HCT116 (cell line): ENCODE results near the gene C13orf46. TPM values are rescaled to one million over a fixed set of nuclear protein-coding genes. Genes with fewer than 3 reads are reported as not detected.

Source experiments
- ATAC-seq: fragments of 200-7000 bp; cut with Tn5 transposase; 2 replicates; pipeline ENCODE4 v1.9.1; 2020; ENCODE audit warnings: mild to moderate bottlenecking, moderate library complexity
- BruUV-seq: library from RNA; stranded (reverse); fragments of 400-500 nt; replicated peaks from 2 replicates; lab custom pipeline; 2021; lab: Mats Ljungman, UMichigan
- CTCF ChIA-PET: fragments of 300-600 bp; sonication (Branson Sonifier 250); formaldehyde crosslinking; loops from one replicate; lab custom pipeline; 2021; ENCODE audit warnings: antibody characterized with exemption; lab: Charles Lee
- POLR2A ChIA-PET: fragments of 300-600, 350-600 bp; sonication (Branson Sonifier 250); formaldehyde crosslinking; loops from one replicate; lab custom pipeline; 2021; ENCODE audit warnings: antibody characterized with exemption; lab: Charles Lee
- RAD21 ChIA-PET, 2 experiments: fragments of 300-600 bp; sonication (Branson Sonifier 250); formaldehyde crosslinking; loops; one replicate each; lab custom pipeline; 2023; ENCODE audit warnings: low total read pairs in 2 of 2; ENCODE audit not compliant: uncharacterized antibody in 2 of 2, unreplicated experiment in 2 of 2, low non-redundant PET in 1 of 2; lab: Charles Lee
- DNase-seq: peaks from one replicate; pipeline ENCODE4 v3.0.0-alpha.2; 2010; ENCODE audit warnings: low read depth, low spot score
- H2AFZ ChIP-seq: fragments of 200-600 bp; shearing (Covaris generic), sonication (generic); 2 replicates; pipeline ENCODE4 v1.6.1; 2017; ENCODE audit warnings: low read depth, mixed run types, mixed read lengths, antibody characterized with exemption, low read length; ENCODE audit not compliant: poor library complexity, severe bottlenecking
- H3K27ac ChIP-seq: 2 replicates; pipeline ENCODE4 v1.5.1; 2012; ENCODE audit warnings: low read depth, low read length
- H3K27me3 ChIP-seq: fragments of 200-600 bp; sonication (generic); 2 replicates; pipeline ENCODE4 v1.6.1; 2016; ENCODE audit warnings: mixed run types, low read length, mixed read lengths; ENCODE audit not compliant: insufficient read depth
- H3K36me3 ChIP-seq, 2 experiments: fragments of 200-500 bp in 1 of 2; fragments of 200-600 bp in 1 of 2; sonication (Bioruptor generic) in 1 of 2; sonication (generic) in 1 of 2; 2 replicates each; pipeline versions ENCODE4 v1.5.1 to v1.6.1; 2014 to 2016; ENCODE audit warnings: low read length in 2 of 2, inconsistent platforms in 1 of 2, mixed read lengths in 1 of 2, mixed run types in 1 of 2; ENCODE audit not compliant: insufficient read depth in 2 of 2, control insufficient read depth in 1 of 2
- H3K4me1 ChIP-seq, 2 experiments: fragments of 200-600 bp in 1 of 2; sonication (generic) in 1 of 2; 2 replicates each; pipeline versions ENCODE4 v1.5.1 to v1.6.1; 2012 to 2017; ENCODE audit warnings: low read length in 2 of 2, inconsistent platforms in 1 of 2, mild to moderate bottlenecking in 1 of 2, mixed read lengths in 1 of 2, mixed run types in 1 of 2, moderate library complexity in 1 of 2; ENCODE audit not compliant: insufficient read depth in 2 of 2, control insufficient read depth in 1 of 2
- H3K4me2 ChIP-seq: fragments of 200-600 bp; sonication (generic); 2 replicates; pipeline ENCODE4 v1.6.1; 2017; ENCODE audit warnings: mixed run types, low read length, mixed read lengths
- H3K4me3 ChIP-seq, 2 experiments: fragments of 200-600 bp in 1 of 2; sonication (generic) in 1 of 2; replicated peaks in 1 of 2; 2 replicates each; pipeline ENCODE4 v1.5.1; 2011 to 2016; ENCODE audit warnings: low read length in 2 of 2, control low read depth in 1 of 2, low read depth in 1 of 2, mild to moderate bottlenecking in 1 of 2, mixed read lengths in 1 of 2, mixed run types in 1 of 2
- H3K79me2 ChIP-seq: fragments of 200-600 bp; sonication (generic); 2 replicates; pipeline ENCODE4 v1.6.1; 2017; ENCODE audit warnings: mild to moderate bottlenecking, mixed run types, low read length, moderate library complexity, mixed read lengths; ENCODE audit not compliant: insufficient read depth
- H3K9ac ChIP-seq: fragments of 200-600 bp; sonication (generic); 2 replicates; pipeline ENCODE4 v1.6.1; 2016; ENCODE audit warnings: low read length, mixed read lengths
- H3K9me2 ChIP-seq: fragments of 200-600 bp; sonication (generic), shearing (Covaris generic); 2 replicates; pipeline ENCODE4 v1.6.1; 2017; ENCODE audit warnings: mixed run types, mild to moderate bottlenecking, moderate library complexity; ENCODE audit not compliant: insufficient read depth
- H3K9me3 ChIP-seq, 2 experiments: fragments of 200-500 bp in 1 of 2; fragments of 200-600 bp in 1 of 2; sonication (Bioruptor generic) in 1 of 2; sonication (generic) in 1 of 2; 2 replicates each; pipeline ENCODE4 v1.6.1; 2014 to 2017; ENCODE audit warnings: low read length in 2 of 2, mixed read lengths in 2 of 2, inconsistent platforms in 1 of 2, low read depth in 1 of 2, mild to moderate bottlenecking in 1 of 2, mixed run types in 1 of 2, moderate library complexity in 1 of 2; ENCODE audit not compliant: control insufficient read depth in 1 of 2, insufficient read depth in 1 of 2
- H4K20me1 ChIP-seq: fragments of 200-600 bp; sonication (generic), shearing (Covaris generic); 2 replicates; pipeline ENCODE4 v1.6.1; 2017; ENCODE audit warnings: mixed run types, mild to moderate bottlenecking, moderate library complexity; ENCODE audit not compliant: insufficient read depth
- CTCF ChIP-seq, 3 experiments: fragments of 200-600 bp in 1 of 3; sonication (generic) in 1 of 3; IDR thresholded peaks in 2 of 3; conservative IDR thresholded peaks in 1 of 3; 2 replicates each; pipeline ENCODE4 v1.5.1; 2012 to 2017; ENCODE audit warnings: low read depth in 2 of 3, low read length in 2 of 3, antibody characterized with exemption in 1 of 3, borderline replicate concordance in 1 of 3, control low read depth in 1 of 3, mild to moderate bottlenecking in 1 of 3, mixed read lengths in 1 of 3, mixed run types in 1 of 3, moderate library complexity in 1 of 3; ENCODE audit not compliant: insufficient read depth in 1 of 3
- EGR1 ChIP-seq: IDR thresholded peaks from 2 replicates; pipeline ENCODE4 v1.6.1; 2012; ENCODE audit warnings: low read depth
- EZH2phosphoT487 ChIP-seq: fragments of 200-600 bp; IDR thresholded peaks from 2 replicates; pipeline ENCODE4 v1.6.1; 2018; ENCODE audit warnings: antibody characterized with exemption, borderline replicate concordance
- JUND ChIP-seq: IDR thresholded peaks from 2 replicates; pipeline ENCODE4 v1.6.1; 2012
- POLR2AphosphoS5 ChIP-seq: IDR thresholded peaks from 2 replicates; pipeline ENCODE4 v1.6.1; 2011; ENCODE audit warnings: mild to moderate bottlenecking, low read depth, low read length, moderate library complexity
- REST ChIP-seq: IDR thresholded peaks from 2 replicates; pipeline ENCODE4 v1.6.1; 2012; ENCODE audit warnings: low read depth
- YY1 ChIP-seq: IDR thresholded peaks from 2 replicates; pipeline ENCODE4 v1.6.1; 2011; ENCODE audit warnings: low read length, low read depth, moderate library complexity, mild to moderate bottlenecking; ENCODE audit not compliant: insufficient replicate concordance; ENCODE audit errors: extremely low read depth
- intact Hi-C: fragments of 100-400 bp; cut with micrococcal nuclease; formaldehyde crosslinking; loops from 2 replicates; pipeline ENCODE4 v1.10.0; 2022
- total RNA-seq: library from RNA; stranded (reverse); gene quantifications from one replicate; pipeline ENCODE4 v1.2.1, GENCODE V29; 2021; ENCODE audit not compliant: unreplicated experiment
- TF ChIP-seq, protein P1 (sequence below): IDR thresholded peaks from 2 replicates; pipeline ENCODE4 v1.6.1; 2011; ENCODE audit warnings: mild to moderate bottlenecking, low read length, moderate library complexity; ENCODE audit not compliant: insufficient replicate concordance; ENCODE audit errors: extremely low read depth

C13orf46 gene
- total RNA-seq, 1 experiment from 2014 or later, result 0.93 TPM

DNA sequence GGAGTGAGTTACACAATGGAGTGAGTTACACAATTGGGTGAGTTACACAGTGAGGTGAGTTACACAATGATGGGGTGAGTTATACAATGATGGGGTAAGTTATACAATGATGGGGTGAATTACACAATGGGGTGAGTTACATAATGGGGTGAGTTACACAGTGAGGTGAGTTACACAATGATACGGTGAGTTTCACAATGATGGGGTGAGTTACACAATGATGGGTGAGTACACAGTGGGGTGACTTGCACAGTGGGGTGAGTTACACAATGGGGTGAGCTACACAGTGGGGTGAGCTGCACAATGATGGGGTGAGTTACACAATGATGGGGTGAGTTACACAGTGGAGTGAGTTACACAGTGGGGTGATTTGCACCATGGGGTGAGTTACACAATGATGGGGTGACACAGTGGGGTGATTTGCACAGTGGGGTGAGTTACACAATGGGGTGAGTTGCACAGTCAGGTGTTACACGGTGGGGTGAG, 57.5 kb downstream of the C13orf46 start:
- H3K9ac ChIP-seq, result no peak overlapping the region
- H3K9me3 ChIP-seq, result no peaks in the 10 kb centered on the region; a peak in 1 of 4 replicates
- no peaks in the 10 kb centered on the region for H3K79me2 ChIP-seq
- peaks cover 12 to 27% of the 10 kb centered on the region in 2 experiments for H3K4me1 ChIP-seq
- no TSS peak for BruUV-seq
- no peaks in the 10 kb centered on the region for H3K36me3 ChIP-seq
- H3K9me2 ChIP-seq, result no peaks in the 10 kb centered on the region
- ChIA-PET POLR2A (no interaction called here), CTCF (no interaction called here), RAD21 (no interaction called here)
- H3K4me3 ChIP-seq, result no peak overlapping the region
- DNase-seq, result no peak
- intact Hi-C loops, result no loop called here
- no peak for ATAC-seq
- no peak overlapping the region for H3K4me2 ChIP-seq
- no peaks in the 10 kb centered on the region for H4K20me1 ChIP-seq
- no peaks in the 10 kb centered on the region for H3K27me3 ChIP-seq
- H3K27ac ChIP-seq, result no peak overlapping the region
- TF ChIP-seq JUND, result no peak
- TF ChIP-seq YY1, result no peak
- no peak for TF ChIP-seq REST
- TF ChIP-seq EZH2phosphoT487, result no peak
- no peak for TF ChIP-seq POLR2AphosphoS5
- TF ChIP-seq CTCF (IDR thresholded peaks at IDR 0.05 in 2 of 3, conservative IDR thresholded peaks at IDR 0.05 in 1 of 3; ENCODE audit: borderline replicate concordance in 1 of 3, insufficient read depth in 1 of 3, low read depth in 2 of 3, low read length in 2 of 3), result no peak
- TF ChIP-seq, protein P1, sequence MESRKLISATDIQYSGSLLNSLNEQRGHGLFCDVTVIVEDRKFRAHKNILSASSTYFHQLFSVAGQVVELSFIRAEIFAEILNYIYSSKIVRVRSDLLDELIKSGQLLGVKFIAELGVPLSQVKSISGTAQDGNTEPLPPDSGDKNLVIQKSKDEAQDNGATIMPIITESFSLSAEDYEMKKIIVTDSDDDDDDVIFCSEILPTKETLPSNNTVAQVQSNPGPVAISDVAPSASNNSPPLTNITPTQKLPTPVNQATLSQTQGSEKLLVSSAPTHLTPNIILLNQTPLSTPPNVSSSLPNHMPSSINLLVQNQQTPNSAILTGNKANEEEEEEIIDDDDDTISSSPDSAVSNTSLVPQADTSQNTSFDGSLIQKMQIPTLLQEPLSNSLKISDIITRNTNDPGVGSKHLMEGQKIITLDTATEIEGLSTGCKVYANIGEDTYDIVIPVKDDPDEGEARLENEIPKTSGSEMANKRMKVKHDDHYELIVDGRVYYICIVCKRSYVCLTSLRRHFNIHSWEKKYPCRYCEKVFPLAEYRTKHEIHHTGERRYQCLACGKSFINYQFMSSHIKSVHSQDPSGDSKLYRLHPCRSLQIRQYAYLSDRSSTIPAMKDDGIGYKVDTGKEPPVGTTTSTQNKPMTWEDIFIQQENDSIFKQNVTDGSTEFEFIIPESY, result no peak
- no peak for TF ChIP-seq EGR1
- no peak overlapping the region for H2AFZ ChIP-seq
